SK-N-SH (cell line): ENCODE results near the gene KMT2B. TPM values are rescaled to one million over a fixed set of nuclear protein-coding genes. Genes with fewer than 3 reads are reported as not detected.

Experiments used
- CTCF ChIA-PET: fragments of 300-600, 350-600 bp; formaldehyde crosslinking; extraction: SDS; loops from one replicate; lab custom pipeline; 2021; lab: Yijun Ruan, JAX
- POLR2A ChIA-PET: fragments of 350-600 bp; sonication (Branson Sonifier 250); formaldehyde crosslinking; extraction: SDS; loops from one replicate; lab custom pipeline; 2020; ENCODE audit warnings: antibody characterized with exemption, inconsistent platforms; lab: Yijun Ruan, JAX
- DNase-seq: peaks from one replicate; pipeline ENCODE4 v3.0.0; 2012
- H2AFZ ChIP-seq: fragments of 200-600 bp; sonication (generic); 2 replicates; pipeline ENCODE4 v1.8.1; 2016; ENCODE audit warnings: antibody characterized with exemption, mild to moderate bottlenecking, low read depth
- H3F3A ChIP-seq: fragments of 200-600 bp; sonication (generic); replicated peaks from 2 replicates; pipeline ENCODE3; 2016; ENCODE audit warnings: antibody characterized with exemption, mild to moderate bottlenecking; ENCODE audit not compliant: insufficient read depth
- H3K27ac ChIP-seq, 2 experiments: fragments of 200-500 bp in 1 of 2; fragments of 200-600 bp in 1 of 2; sonication (Bioruptor generic) in 1 of 2; sonication (generic), shearing (Covaris generic) in 1 of 2; 2 replicates each; pipeline versions ENCODE4 v1.5.1 to v1.6.1; 2014 to 2016; ENCODE audit warnings: low read depth in 2 of 2, inconsistent platforms in 1 of 2, low read length in 1 of 2, mild to moderate bottlenecking in 1 of 2, mixed read lengths in 1 of 2
- H3K27me3 ChIP-seq: fragments of 200-600 bp; sonication (generic), shearing (Covaris generic); 2 replicates; pipeline ENCODE4 v1.6.1; 2016; ENCODE audit warnings: mixed run types; ENCODE audit not compliant: insufficient read depth
- H3K36me3 ChIP-seq, 2 experiments: fragments of 200-500 bp in 1 of 2; fragments of 200-600 bp in 1 of 2; sonication (Bioruptor generic) in 1 of 2; sonication (generic) in 1 of 2; replicated peaks in 1 of 2; 2 replicates each; pipeline versions ENCODE3 to v1.5.1; 2014 to 2016; ENCODE audit warnings: low read length in 1 of 2, mild to moderate bottlenecking in 1 of 2; ENCODE audit not compliant: insufficient read depth in 2 of 2, control insufficient read depth in 1 of 2
- H3K4me1 ChIP-seq, 2 experiments: fragments of 200-500 bp in 1 of 2; fragments of 200-600 bp in 1 of 2; sonication (Bioruptor generic) in 1 of 2; sonication (generic), shearing (Covaris generic) in 1 of 2; 2 replicates each; pipeline versions ENCODE4 v1.5.1 to v1.6.1; 2014 to 2016; ENCODE audit warnings: low read depth in 1 of 2, low read length in 1 of 2, mixed run types in 1 of 2; ENCODE audit not compliant: insufficient read depth in 2 of 2, control insufficient read depth in 1 of 2
- H3K4me2 ChIP-seq: fragments of 200-600 bp; sonication (generic), shearing (Covaris generic); 2 replicates; pipeline ENCODE4 v1.6.1; 2017; ENCODE audit warnings: mixed run types
- H3K4me3 ChIP-seq, 2 experiments: fragments of 200-500 bp in 1 of 2; fragments of 200-600 bp in 1 of 2; sonication (Bioruptor generic) in 1 of 2; sonication (generic), shearing (Covaris generic) in 1 of 2; 2 replicates each; pipeline versions ENCODE4 v1.5.1 to v1.8.1; 2014 to 2016; ENCODE audit warnings: low read depth in 2 of 2, inconsistent platforms in 1 of 2, low read length in 1 of 2, mild to moderate bottlenecking in 1 of 2, mixed read lengths in 1 of 2, moderate library complexity in 1 of 2
- H3K79me2 ChIP-seq: fragments of 200-600 bp; sonication (generic); 2 replicates; pipeline ENCODE4 v1.8.1; 2017; ENCODE audit warnings: mild to moderate bottlenecking; ENCODE audit not compliant: insufficient read depth
- H3K9ac ChIP-seq: fragments of 200-600 bp; sonication (generic); 2 replicates; pipeline ENCODE4 v1.6.1; 2017; ENCODE audit warnings: mixed run types
- H3K9me2 ChIP-seq: fragments of 200-600 bp; sonication (generic); 2 replicates; pipeline ENCODE4 v1.6.1; 2017; ENCODE audit warnings: mixed run types
- H3K9me3 ChIP-seq: fragments of 200-600 bp; sonication (generic); 2 replicates; pipeline ENCODE4 v1.6.1; 2017; ENCODE audit warnings: mixed run types, mild to moderate bottlenecking, moderate library complexity
- H4K20me1 ChIP-seq: fragments of 200-600 bp; sonication (generic); 2 replicates; pipeline ENCODE4 v1.6.1; 2017; ENCODE audit warnings: mild to moderate bottlenecking, mixed run types; ENCODE audit not compliant: insufficient read depth
- CHD2 ChIP-seq: fragments of 150-350 bp; IDR thresholded peaks from 2 replicates; pipeline ENCODE4 v1.6.1; 2018; ENCODE audit warnings: low read length; ENCODE audit not compliant: partially characterized antibody
- CTCF ChIP-seq: fragments of 200-600 bp; sonication (generic); IDR thresholded peaks from 2 replicates; pipeline ENCODE4 v1.6.1; 2017; ENCODE audit warnings: antibody characterized with exemption, mild to moderate bottlenecking, moderate library complexity
- EP300 ChIP-seq, 2 experiments: IDR thresholded peaks; 2 replicates each; pipeline versions ENCODE4 v1.4.0 to v1.6.1; 2012; ENCODE audit warnings: borderline replicate concordance in 1 of 2, low read depth in 1 of 2, low read length in 1 of 2
- FOXJ3 ChIP-seq: sonication (generic); formaldehyde crosslinking; IDR thresholded peaks from 2 replicates; pipeline ENCODE4 v1.5.1; 2020; ENCODE audit warnings: mild to moderate bottlenecking, missing genetic modification reagents
- GATA2 ChIP-seq: sonication (generic); formaldehyde crosslinking; IDR thresholded peaks from 2 replicates; pipeline ENCODE4 v1.5.0; 2020; ENCODE audit warnings: mild to moderate bottlenecking, missing genetic modification reagents
- IRF3 ChIP-seq: fragments of 150-350 bp; IDR thresholded peaks from 2 replicates; pipeline ENCODE4 v1.6.1; 2016; ENCODE audit warnings: mild to moderate bottlenecking, low read depth, low read length
- JUND ChIP-seq: IDR thresholded peaks from 2 replicates; pipeline ENCODE4 v1.4.0; 2012
- MXI1 ChIP-seq: IDR thresholded peaks from 2 replicates; pipeline ENCODE4 v1.6.1; 2012; ENCODE audit warnings: mild to moderate bottlenecking, low read depth, low read length, improper control_type of control experiment
- NFIC ChIP-seq: IDR thresholded peaks from 2 replicates; pipeline ENCODE4 v1.4.0; 2012; ENCODE audit warnings: borderline replicate concordance
- PBX3 ChIP-seq: IDR thresholded peaks from 2 replicates; pipeline ENCODE4; 2012
- POLR2AphosphoS5 ChIP-seq: IDR thresholded peaks from 2 replicates; pipeline ENCODE4 v1.6.1; 2012; ENCODE audit warnings: low read depth, low read length
- RAD21 ChIP-seq: IDR thresholded peaks from 2 replicates; pipeline ENCODE4 v1.6.1; 2012; ENCODE audit warnings: mild to moderate bottlenecking, low read length
- RCOR1 ChIP-seq: fragments of 150-350 bp; IDR thresholded peaks from 2 replicates; pipeline ENCODE4 v1.6.1; 2017; ENCODE audit warnings: antibody characterized with exemption, low read length
- RFX5 ChIP-seq: IDR thresholded peaks from 2 replicates; pipeline ENCODE4 v1.6.1; 2012; ENCODE audit warnings: mild to moderate bottlenecking, improper control_type of control experiment, low read length
- RXRA ChIP-seq: IDR thresholded peaks from 2 replicates; pipeline ENCODE4 v1.4.0; 2012; ENCODE audit warnings: low read depth, mild to moderate bottlenecking, borderline replicate concordance
- SIN3A ChIP-seq: IDR thresholded peaks from 2 replicates; pipeline ENCODE4 v1.6.1; 2012; ENCODE audit warnings: low read depth, mild to moderate bottlenecking, low read length, moderate library complexity, borderline replicate concordance
- TAF1 ChIP-seq: IDR thresholded peaks from 2 replicates; pipeline ENCODE4 v1.6.1; 2012; ENCODE audit warnings: low read depth, mild to moderate bottlenecking, low read length, moderate library complexity, borderline replicate concordance
- TEAD4 ChIP-seq: IDR thresholded peaks from 2 replicates; pipeline ENCODE4 v1.4.0; 2012; ENCODE audit warnings: mild to moderate bottlenecking, borderline replicate concordance; ENCODE audit not compliant: insufficient read depth
- USF1 ChIP-seq: IDR thresholded peaks from 2 replicates; pipeline ENCODE4 v1.4.0; 2012; ENCODE audit warnings: low read depth, borderline replicate concordance
- WGBS: methylation state at CpG from one replicate; pipeline ENCODE4 v1.1.6; 2017; ENCODE audit warnings: low lambda C conversion rate; 5-methylcytosine and 5-hydroxymethylcytosine counted together
- polyA plus RNA-seq, 3 experiments: library from polyadenylated mRNA; depleted of rRNA; stranded (reverse); fragments of >200 nt; gene quantifications; 2 replicates each; pipeline ENCODE4 v1.2.3, GENCODE V29; 2012

The KMT2B gene
- polyA plus RNA-seq, 1 of the 3 experiments (the other 2 are of a cell fraction): 29.2 TPM

GRCh38 chr19:35757231-35757748 lies 39.5 kb downstream of the KMT2B start (continued):
- TF ChIP-seq USF1 (no peak), NFIC (peak; percentile 14; the same call in 1 of the 2 replicates), TEAD4 (peak; percentile 69; the same call in 1 of the 2 replicates), RAD21 (no peak), MXI1 (no peak), EP300 (IDR thresholded peaks at IDR 0.05; ENCODE audit: borderline replicate concordance in 1 of 2, low read depth in 1 of 2, low read length in 1 of 2) (no peak; a peak in 1 of 4 replicates), CTCF (peak; percentile 16; the same call in 1 of the 2 replicates), CHD2 (no peak), RCOR1 (no peak), RFX5 (no peak)

GRCh38 chr19:35757749-35758608 lies 40.2 kb downstream of the KMT2B start, which contains the start of gene PROSER3:
Gene PROSER3, plus strand, starts transcription at chr19:35758176. Its CDS starts 40 bp downstream, at chr19:35758216.
- H3K4me3 ChIP-seq: peak within 1 kb of the TSS; percentile 87 to 99
- H3K9me3 ChIP-seq: no peaks in the 10 kb centered on the region
- peaks cover 7 to 19% of the 10 kb centered on the region in 2 experiments; a peak in 3 of 4 replicates for H3K4me1 ChIP-seq
- CTCF ChIA-PET: interaction anchor here (1.5 kb wide), 1 partner anchor 13 kb away, joined by 5 read pairs; the partner anchor contains the start of genes PSENEN and U2AF1L4
- peak; percentile 97 for DNase-seq
- H2AFZ ChIP-seq: peak within 1 kb of the TSS; percentile 94
- H3K9ac ChIP-seq: peak within 1 kb of the TSS; percentile 100
- peaks cover 10% of the 10 kb centered on the region for H3F3A ChIP-seq
- H3K27me3 ChIP-seq: no peaks in the 10 kb centered on the region
- H3K9me2 ChIP-seq: no peaks in the 10 kb centered on the region
- POLR2A ChIA-PET: interaction anchor here (0.8 to 1.7 kb wide), 6 partner anchors 9 to 112 kb away, joined by 3 to 11 read pairs (median 4); partner anchors contain the start of genes LIN37, PSENEN and U2AF1L4
- H3K79me2 ChIP-seq: peaks cover 27% of the 10 kb centered on the region
- H3K4me2 ChIP-seq: peak within 1 kb of the TSS; percentile 95
- H3K27ac ChIP-seq: peak within 1 kb of the TSS; percentile 95 to 98
- WGBS: 0% methylated on average over 41 of the region's 53 CpGs
- peaks cover 4% of the 10 kb centered on the region for H4K20me1 ChIP-seq
- peaks cover 15 to 33% of the 10 kb centered on the region in 2 experiments for H3K36me3 ChIP-seq
- TF ChIP-seq FOXJ3 (CRISPR knock-in tag) (no peak), USF1 (no peak), CHD2 (peak; percentile 96), GATA2 (CRISPR knock-in tag) (no peak), SIN3A (no peak), RFX5 (peak; percentile 63; the same call in 1 of the 2 replicates), NFIC (no peak), JUND (no peak), POLR2AphosphoS5 (peak; percentile 2), RXRA (no peak), CTCF (no peak), PBX3 (peak; percentile 99), IRF3 (peak; percentile 97), TAF1 (peak; percentile 41; the same call in 1 of the 2 replicates)
